Stimulated activated CD8-positive, alpha-beta memory T cell treated with anti-CD3 and anti-CD28 coated beads, Interleukin-4, amount 100 ng/mL, for 24 hours (primary cell): Measurements from ENCODE around the gene GRIK2.

Experiments used
- DNase-seq: peaks from one replicate; pipeline ENCODE4 v3.0.0-alpha.2; 2020; ENCODE audit warnings: low read depth

Gene GRIK2

DNA sequence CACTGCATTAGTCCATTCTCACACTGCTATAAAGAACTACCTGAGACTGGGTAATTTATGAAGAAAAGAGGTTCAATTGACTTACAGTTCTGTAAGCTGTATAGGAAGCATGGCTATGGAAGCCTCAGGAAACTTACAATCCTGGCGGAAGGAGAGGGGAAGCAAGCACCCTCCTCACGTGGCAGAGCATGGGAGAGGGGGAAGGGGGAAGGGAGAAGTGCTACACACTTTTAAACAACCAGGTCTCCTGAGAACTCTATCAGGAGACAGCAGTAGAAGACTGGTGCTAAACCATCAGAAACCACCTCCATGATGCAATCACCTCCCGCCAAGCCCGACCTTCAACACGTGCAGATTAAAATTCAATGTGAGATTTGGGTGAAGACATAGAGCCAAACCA, 494.0 kb downstream of the GRIK2 start:
- no peak for DNase-seq

DNA sequence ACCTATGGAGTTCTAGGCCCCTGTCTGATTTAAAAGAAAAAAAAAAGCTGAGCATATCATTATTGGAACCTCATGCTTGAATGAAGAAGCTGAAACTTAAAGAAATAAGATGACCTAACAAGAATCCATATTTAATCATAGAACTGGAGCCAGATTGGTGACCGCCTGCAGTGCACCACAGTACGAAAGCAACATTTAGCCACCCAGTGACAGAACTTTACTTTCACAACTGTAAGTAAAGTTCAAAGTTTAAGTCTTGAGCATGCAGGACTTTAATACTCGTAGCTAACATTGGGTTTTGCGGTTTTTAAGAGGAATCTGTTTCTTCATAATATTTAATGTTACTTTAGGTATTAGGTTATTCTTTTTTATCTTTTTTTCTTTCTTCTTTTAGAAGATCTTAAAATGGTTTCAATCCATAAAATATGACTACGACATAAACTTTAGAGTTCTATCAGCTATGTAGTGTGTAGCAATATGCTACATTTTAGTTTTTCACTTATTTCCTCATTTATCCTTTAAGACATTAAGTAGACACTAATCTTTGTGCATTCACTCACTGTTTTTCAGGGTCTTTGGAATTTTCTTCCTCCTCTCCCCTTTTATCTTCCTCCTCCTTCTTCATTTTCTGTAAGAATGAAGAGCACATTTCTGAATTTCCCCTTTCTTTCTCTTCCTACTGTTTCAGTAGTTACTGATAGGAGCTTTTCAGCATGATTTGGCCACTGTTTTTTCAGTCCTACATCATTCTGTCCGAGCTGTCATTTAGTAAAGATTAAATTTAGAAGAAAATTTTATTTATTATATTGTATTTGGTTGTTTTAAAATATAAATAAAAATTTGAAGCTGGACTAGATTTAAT, 514.1 kb downstream of the GRIK2 start:
- no peak for DNase-seq

DNA sequence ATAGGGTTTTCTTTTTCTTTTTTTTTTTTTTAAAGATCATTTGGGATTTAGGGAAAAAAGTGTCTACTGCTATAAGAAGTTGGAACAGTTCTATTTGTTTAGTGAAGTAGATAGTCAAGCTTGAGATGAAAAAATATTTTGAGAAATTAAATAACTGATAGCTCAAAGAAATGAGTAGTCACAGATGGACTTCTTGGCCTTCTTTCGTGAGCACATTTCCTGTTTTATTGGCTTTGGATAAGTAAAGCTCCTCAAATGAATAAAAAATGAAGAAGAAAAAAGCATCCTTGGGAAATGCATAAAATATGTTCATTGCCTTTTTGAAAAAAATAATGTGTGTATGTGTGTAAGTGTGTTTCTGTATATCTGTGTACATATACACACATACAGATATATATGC, 515.9 kb downstream of the GRIK2 start:
- DNase-seq, result no peak

DNA sequence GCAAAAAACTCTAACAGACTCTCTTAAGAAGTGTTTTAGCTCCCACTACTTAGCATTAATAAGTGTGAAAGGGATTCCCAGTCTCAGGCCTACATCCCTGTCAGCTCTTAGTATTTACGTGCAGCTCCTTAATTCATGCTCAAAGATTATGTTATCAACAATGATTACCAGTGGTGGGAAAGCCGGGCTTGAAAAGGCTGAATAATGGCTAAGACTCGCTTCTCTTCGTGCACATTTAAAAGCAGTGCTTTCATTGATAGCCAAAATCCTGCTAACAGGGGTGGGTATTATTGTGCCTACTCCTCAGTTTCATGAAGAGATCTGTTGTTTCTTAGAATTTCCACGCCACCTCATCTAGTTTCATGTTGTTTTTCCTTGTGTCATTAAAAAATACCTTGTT, 518.8 kb downstream of the GRIK2 start:
- no peak for DNase-seq

DNA sequence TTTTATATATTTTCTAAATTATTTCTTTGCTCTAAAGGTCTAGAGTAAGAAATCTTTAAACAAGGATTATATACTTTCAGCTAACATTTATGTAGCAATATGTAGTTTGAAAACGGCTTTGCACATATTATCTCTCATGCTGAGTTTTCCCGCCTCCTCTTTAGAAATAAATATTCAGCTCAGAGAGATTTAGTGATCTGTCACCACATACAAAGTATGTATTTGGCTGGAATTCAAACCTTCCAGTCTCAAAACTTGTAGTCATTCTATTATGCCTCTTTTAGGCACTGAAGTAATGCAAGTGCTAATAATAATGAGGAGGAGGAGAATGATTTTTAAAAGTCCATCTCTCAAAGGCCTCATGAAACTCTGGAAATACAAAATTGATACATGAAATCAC, 525.0 kb downstream of the GRIK2 start:
- DNase-seq, result no peak

DNA sequence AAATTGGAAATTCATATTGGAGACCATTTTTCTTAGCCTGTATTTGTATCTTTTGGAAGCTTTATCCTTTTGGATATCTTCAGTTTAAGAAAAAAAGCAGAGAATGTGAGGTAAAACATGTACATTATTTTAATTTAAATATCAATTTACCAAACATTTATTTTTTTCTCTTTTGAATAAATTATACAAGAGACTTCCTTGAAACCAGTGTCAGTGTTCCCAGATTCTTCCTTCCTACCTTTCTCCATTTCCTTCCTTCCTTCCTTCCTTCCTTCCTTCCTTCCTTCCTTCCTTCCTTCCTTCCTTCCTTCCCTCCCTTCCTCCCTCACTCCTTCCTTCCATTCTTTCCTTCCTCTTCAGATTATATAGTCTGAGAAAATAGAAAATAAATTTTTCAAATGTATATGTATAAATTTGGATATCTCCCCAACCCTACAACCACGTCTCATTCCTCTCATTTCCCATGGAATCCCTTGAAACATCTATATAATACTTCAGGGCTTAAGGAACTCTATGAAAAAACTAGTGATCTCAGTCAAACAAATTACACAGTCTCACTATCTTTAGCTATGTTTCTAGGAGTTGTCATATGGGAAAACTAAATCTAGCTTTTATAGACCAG, 528.4 kb downstream of the GRIK2 start:
- DNase-seq, result no peak

DNA sequence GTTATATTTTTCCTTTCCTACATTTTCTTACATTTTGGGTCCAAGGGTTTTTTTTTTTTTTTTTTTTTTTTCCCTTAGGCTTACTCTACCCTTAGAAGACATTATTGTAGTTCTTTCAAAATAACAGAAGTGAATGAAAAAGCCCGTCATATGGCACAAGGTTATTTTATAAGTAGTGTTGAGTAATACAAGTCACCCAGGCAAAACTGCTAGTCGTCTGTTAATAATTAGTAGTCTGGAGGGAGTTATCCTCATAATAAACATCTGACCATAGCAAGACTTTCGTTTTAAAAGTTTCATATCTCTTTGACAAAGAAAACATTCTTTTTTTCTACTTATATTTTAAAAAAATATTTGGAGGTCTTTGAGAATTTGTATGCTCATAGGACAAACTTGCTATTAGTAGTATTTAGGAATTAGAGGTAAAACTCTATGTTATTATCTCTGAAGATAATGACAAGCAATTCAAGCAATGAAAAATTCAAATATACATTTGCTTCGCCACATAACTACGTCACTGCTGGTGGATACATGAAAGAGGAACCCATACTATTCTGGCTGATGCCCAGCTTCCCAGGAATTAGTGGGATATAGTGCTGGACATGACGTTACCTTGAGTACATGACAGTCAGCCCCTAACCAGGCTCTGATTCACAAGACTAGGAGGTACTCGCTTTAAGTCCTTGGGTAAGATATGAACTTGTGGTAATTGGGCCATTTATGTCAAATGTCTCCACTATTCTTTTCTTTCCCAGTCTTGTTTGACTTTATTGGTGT, 532.8 kb downstream of the GRIK2 start:
- no peak for DNase-seq

DNA sequence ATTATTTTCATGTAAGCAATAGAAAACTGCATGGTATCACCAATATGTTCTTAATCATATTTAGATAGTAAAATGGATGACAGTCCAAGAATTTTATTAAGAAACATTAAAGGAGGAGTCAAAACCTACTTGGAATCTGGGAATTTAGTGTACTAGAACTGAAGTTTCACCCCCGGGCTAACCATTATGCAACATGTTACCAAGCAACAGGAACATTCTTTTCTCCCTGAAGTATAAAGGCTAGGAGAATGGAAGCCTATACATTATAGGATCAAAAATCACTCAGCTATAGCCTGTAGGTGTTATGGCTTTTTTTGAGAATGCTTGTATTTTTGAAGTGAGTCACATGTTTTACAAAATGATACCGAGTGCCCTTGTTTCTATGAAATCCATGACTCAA, 538.3 kb downstream of the GRIK2 start:
- DNase-seq, result no peak

DNA sequence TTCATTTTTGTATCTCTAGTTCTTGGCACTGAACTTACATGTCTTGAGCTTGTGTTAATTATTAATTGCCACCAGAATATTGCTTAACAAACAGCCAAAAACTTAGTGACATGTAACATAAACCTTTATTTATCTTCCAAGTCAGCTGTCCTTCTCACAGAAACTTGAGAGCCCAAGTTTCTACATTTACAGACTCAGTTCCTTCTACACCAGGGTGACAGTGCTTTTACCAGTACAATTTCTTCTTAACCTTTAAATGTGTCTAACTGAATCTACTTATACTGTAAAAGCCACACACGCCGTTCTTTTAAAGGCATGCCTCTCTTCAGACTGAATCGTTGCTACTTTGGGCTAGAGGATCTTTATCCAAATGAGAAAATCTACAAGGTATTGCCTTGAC, 539.2 kb downstream of the GRIK2 start:
- DNase-seq, result no peak

DNA sequence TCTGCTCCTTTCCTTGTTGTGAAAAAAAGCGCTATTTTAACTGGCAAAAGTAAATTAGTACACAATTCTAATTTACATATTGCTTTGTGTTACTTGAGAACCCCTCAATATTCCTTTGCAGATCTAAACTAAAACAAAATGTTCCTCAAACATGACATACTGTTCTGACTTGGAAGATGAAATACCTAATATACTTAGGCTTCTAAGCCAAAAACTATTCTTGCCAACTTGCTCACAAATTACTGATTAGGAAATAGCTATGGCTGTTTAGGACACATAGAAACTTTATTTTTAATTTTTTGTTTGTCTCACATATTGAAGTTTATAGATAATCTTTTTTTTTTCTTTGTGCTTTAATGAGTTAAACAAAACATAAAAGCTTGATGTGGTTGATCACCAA, 542.2 kb downstream of the GRIK2 start:
- no peak for DNase-seq

DNA sequence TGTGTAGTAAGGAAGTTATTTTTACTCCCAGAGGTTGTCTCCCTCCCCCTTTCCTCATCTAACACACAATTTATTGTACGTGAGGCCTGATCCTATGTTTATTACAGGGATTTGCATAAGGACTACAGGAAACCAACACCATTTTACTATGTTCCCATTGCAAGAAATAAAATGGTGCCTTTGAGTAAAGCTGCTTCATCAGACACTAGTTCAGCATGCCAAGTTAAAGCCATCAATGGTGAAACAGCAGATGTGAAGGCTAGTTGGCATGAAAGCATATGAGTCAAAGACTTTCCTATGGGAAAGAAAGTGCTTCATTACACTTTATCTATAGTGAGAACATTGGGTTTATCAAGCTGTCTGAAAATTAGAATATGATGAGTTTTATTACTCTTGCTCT, 543.0 kb downstream of the GRIK2 start:
- DNase-seq, result no peak

DNA sequence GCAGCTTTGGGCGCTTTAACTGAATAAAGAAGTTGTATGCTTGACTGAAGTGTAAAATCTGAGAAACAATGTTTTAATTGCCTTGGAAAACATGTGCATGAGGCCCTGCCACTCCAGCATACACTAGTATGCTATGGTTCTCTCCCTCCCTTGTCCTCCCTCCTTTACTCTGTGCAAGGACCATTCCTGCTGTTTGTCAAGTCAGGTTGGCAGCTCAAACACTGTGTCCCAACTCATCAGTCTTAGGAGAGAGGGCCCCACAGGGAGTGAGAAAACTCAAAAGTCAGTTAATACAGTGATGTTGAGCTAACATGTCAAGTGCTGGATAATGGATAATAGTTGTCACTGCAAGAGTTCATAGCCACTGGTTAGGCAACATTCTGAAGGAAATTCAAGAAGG, 543.6 kb downstream of the GRIK2 start:
- no peak for DNase-seq

DNA sequence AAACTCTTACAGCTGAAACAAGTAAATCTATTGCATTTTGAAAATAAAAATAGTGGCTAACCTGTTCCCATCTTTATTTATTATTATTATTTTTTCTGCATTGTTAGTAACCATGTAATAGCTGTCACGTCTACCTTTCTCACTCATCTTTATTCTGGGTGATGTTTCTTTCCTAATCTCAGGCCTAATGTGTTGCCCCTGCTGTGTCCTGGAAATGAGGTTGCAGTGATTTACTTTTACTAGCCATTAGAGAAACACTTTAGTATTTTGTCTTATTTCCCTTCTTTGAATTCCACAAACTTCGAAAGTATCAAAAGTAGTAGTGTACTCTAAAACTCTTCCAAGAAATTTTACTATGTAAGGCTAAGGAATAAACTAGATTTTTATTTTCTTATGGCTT, 546.9 kb downstream of the GRIK2 start:
- DNase-seq, result no peak

DNA sequence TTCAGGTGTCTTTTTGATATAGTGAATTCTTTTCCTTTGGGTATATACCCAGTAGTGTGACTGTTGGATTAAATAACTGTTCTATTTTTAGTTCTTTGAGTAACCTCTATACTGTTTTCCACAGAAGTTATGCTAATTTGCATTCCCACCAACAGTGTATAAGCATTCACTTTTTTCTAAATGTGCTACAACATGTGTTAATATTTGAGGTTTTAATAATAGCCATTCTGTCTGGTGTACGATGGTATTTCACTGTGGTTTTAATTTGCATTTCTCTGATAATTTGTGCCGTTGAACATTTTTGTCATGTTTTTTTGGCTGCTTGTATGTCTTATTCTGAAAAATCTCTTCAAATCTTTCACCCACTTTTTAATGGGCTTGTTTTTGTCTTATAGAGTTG, 563.5 kb downstream of the GRIK2 start:
- no peak for DNase-seq

DNA sequence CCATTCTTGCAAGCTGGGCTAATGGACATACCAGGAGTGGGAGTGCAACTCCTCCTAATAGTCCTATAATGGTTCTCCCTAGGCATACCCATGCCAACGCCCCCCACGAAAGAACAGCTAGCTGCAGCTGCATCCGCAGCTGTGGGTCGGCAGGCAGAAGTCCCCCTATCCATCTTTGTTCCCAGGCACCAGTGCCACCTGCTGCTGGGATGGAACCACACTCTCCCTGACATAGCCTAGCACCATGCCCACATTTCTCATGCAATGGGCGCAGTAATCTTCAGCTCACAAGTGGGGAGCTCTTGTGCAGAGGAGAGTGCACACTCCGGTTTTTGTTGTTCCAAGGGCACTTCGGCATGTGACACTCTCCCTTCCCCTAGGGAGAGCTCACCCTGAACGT, 567.8 kb downstream of the GRIK2 start:
- DNase-seq, result no peak

DNA sequence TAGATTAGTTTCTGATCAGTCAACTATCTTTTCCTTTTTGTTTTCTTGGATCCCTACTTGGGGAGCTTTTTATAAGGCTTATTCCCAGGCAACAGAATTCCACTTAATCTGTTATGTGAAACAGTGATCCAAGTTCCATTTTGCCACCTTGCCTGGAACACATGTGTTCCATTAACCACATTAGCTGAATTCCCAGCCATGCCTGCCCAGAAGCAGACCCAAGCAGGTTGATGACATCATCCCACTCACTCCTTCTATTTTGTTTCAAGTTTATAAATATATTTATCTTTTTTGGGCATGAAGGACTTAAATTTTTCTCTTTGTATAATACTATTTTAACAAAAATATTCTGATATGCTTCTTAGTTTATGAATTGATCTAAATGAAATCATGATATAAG, 587.4 kb downstream of the GRIK2 start:
- no peak for DNase-seq

DNA sequence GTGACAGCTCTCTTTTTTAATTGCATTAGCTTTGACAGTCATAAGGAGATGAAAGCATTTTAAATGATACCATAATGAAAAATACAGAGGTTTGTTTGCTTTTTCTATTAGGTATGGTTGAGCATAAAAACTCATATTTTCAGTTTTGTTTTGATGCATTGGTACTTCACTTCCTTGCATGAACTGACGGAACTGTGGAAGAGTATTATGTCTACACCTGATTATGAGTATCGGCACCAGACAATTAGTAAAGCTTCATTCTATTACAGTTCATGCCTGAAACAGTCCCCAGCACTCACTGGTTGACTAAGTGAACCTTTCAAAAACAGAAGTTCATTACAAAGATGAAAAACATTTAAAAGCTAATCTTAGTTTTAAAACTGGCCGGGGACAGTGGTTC, 593.0 kb downstream of the GRIK2 start:
- no peak for DNase-seq

DNA sequence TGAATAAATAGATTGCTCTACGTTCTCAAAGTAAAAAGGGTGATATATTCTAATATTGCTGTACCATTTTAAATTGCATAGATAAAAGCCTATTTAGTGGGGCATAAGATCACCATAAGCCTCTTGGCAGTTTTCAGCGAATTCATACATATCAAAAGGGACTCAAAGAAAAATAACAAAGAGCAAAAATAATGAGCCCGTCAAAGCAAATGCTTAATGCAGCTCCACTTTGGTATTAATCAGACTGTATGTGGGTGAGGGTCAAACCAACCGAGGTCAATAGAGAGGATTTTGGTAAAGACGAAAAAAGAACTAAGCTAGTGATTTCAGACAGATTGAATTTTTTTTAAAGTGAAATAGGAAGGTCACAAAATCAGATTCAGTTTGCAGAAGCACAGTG, 598.8 kb downstream of the GRIK2 start:
- DNase-seq, result no peak

DNA sequence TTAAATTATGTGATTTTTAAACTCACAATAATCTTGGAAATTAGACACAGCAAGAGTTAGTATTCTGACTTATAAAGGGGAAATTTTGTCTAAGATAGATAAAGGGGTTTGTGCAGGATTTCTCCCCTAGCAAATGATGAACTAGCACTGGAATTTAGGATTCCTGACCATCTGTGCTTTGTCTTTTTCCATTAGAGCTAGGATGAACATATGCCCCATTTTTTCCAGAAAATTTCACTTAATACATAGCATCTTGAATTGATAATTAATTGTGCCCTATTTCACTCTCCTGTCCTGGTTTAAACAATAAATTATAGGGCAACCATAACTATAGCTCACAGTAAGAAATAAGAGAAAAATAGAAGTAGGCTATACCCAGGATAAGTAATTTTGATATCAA, 601.0 kb downstream of the GRIK2 start:
- DNase-seq, result no peak

DNA sequence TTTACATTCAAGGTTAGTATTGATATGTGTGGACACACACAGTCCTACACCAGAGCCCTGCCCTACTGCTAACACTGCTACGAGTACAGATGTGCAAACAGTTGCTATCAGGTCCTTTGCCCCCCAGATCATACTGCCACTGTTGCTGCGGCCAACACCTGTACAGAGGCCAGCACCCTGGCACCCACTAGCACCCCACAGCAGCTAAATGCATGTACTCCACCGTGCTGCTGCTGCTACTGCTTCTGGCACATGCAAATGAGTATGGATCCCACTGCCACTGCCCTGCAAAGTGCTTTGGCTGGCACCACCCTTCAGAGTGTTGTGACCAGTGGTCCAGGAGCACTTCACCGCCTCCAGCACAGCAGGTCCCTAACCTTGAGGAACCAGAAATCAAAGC, 621.9 kb downstream of the GRIK2 start:
- DNase-seq, result no peak

DNA sequence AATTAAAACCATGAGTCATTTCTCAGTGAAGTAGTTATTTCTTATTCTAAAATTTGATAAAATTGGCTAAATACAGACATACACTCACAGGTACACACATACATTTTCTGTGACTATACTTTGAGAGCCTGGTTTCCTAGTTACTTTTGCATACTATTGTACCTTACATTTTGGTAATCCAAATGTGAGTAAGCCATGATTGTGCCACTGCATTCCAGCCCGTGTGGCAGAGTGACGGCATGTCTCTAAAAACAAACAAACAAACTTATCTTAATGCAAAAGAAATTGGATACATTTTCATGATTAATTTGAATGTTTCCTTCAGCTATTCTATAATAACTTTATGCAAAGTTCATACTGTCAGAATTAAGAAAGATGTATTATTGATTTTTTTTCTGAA, 628.8 kb downstream of the GRIK2 start:
- no peak for DNase-seq

DNA sequence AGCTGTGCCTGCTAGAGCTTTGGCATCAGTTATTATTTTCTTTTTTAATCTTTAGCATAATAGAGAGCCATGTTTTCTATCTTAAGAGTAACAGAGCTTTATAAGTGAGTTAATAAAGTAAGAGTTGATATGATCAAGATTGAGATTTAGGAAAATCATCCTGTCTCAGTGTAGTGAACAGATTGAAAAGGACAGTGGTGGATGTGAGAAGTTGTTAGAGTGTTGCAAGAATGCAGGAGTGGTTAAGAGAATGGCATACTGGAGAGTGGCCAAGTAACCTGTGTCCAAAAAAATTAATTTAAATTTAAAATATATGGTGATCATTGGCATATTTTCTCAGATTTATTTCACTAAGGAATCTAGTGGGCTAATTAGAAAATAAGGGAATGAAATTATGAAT, 629.3 kb downstream of the GRIK2 start:
- DNase-seq, result no peak

DNA sequence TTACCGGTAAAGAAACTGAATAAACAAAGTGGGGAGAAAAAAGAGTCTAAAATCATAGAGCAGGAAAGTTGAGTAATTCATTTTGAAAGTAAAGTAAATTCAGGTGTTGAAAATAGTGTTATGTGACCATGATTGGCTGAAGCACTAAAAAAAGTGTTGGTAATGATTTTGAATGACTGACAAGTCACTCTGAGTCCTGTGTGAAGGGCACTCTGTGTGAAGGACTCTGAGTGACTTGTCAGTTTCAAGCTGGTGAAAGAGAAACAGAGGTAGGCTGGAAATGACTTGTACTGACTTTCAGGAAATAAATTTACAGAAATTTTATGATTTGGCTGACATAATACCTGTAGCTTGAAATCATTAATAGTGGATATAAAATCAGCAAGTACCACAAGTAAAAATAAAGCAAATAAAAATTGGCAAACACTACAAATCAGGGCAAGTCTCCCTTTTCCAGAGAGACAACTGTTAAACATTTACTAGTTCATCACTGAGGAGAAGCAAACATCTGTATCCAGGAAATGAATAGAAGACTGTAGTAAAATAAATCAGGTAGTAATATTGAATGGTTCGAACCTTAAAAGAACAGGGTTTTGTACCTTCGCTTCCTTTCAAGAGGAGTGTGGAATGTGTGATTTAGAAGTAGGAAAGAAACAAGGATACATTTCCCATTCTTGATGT, 630.6 kb downstream of the GRIK2 start:
- no peak for DNase-seq
